Activated CD4-positive, alpha-beta memory T cell treated with anti-CD3 and anti-CD28 coated beads for 36 hours (primary cell): Measurements from ENCODE around the gene IL10RB. TPM values are rescaled to one million over a fixed set of nuclear protein-coding genes. Genes with fewer than 3 reads are reported as not detected.
A peak's percentile ranks its signal among the peaks of the same experiment; 100 is the strongest.

Source experiments
- CTCF ChIA-PET: fragments of 350-600 bp; sonication (Branson Sonifier 250); formaldehyde crosslinking; loops from one replicate; lab custom pipeline; 2021; ENCODE audit warnings: antibody characterized with exemption, inconsistent platforms; lab: Charles Lee
- POLR2A ChIA-PET: fragments of 350-600 bp; sonication (Branson Sonifier 250); formaldehyde crosslinking; loops from one replicate; lab custom pipeline; 2021; ENCODE audit warnings: antibody characterized with exemption; lab: Charles Lee
- DNase-seq: peaks from one replicate; pipeline ENCODE4 v3.0.0-alpha.2; 2020
- H3K27ac Mint-ChIP-seq: one replicate; pipeline ENCODE4 v1.8.0; 2021; ENCODE audit warnings: mixed read lengths
- H3K27me3 Mint-ChIP-seq: one replicate; pipeline ENCODE4 v1.8.0; 2021; ENCODE audit warnings: mixed read lengths
- H3K36me3 Mint-ChIP-seq: one replicate; pipeline ENCODE4 v1.8.0; 2021; ENCODE audit warnings: mixed read lengths
- H3K4me1 Mint-ChIP-seq: one replicate; pipeline ENCODE4 v1.8.0; 2021; ENCODE audit warnings: low read depth, mixed read lengths
- H3K4me3 Mint-ChIP-seq: one replicate; pipeline ENCODE4 v1.8.0; 2021; ENCODE audit warnings: mild to moderate bottlenecking, mixed read lengths
- H3K9me3 Mint-ChIP-seq: one replicate; pipeline ENCODE4 v1.8.0; 2021; ENCODE audit warnings: mixed read lengths
- intact Hi-C: fragments of 100-400 bp; cut with micrococcal nuclease; formaldehyde crosslinking; loops from one replicate; pipeline ENCODE4 v1.15.1; 2023
- total RNA-seq, 2 experiments: library from RNA; stranded (reverse); gene quantifications; one replicate each; pipeline ENCODE4 v1.2.3, GENCODE V29; 2021

The IL10RB gene
- total RNA-seq, 2 experiments from 2014 or later = 31.3 to 32.5 TPM

- Mint-ChIP-seq H3K4me1 (peaks cover 13% of the 10 kb centered on the region), H3K27me3 (no peaks in the 10 kb centered on the region), H3K9me3 (no peaks in the 10 kb centered on the region), H3K36me3 (peaks cover 34% of the 10 kb centered on the region), H3K4me3 (no peak overlapping the region), H3K27ac (no peak overlapping the region)
- ChIA-PET CTCF (no interaction called here), POLR2A (no interaction called here)
- intact Hi-C loops = no loop called here
- no peak for DNase-seq
Observed at GRCh38 chr21:33289199-33289819, 23.1 kb downstream of the IL10RB start.

- ChIA-PET POLR2A (no interaction called here), CTCF (no interaction called here)
- Mint-ChIP-seq H3K4me1 (peaks cover 13% of the 10 kb centered on the region), H3K36me3 (peaks cover 32% of the 10 kb centered on the region), H3K27ac (no peak overlapping the region), H3K9me3 (no peaks in the 10 kb centered on the region), H3K27me3 (no peaks in the 10 kb centered on the region), H3K4me3 (no peak overlapping the region)
- no peak for DNase-seq
- intact Hi-C loops = no loop called here
Observed at GRCh38 chr21:33290441-33290840, 24.3 kb downstream of the IL10RB start.

- ChIA-PET POLR2A (no interaction called here), CTCF (no interaction called here)
- peaks cover 30% of the 10 kb centered on the region for H3K36me3 Mint-ChIP-seq
- H3K27ac Mint-ChIP-seq = no peak overlapping the region
- no peak for DNase-seq
- intact Hi-C loops = no loop called here
- H3K9me3 Mint-ChIP-seq = no peaks in the 10 kb centered on the region
- no peak overlapping the region for H3K4me3 Mint-ChIP-seq
- H3K27me3 Mint-ChIP-seq = no peaks in the 10 kb centered on the region
- H3K4me1 Mint-ChIP-seq = peaks cover 13% of the 10 kb centered on the region
Observed at GRCh38 chr21:33291686-33292085, 25.5 kb downstream of the IL10RB start.

- peaks cover 30% of the 10 kb centered on the region for H3K36me3 Mint-ChIP-seq
- POLR2A ChIA-PET = no interaction called here
- intact Hi-C loops = no loop called here
Observed at GRCh38 chr21:33292724-33293123, 26.6 kb downstream of the IL10RB start.

GRCh38 chr21:33293136-33293535 is 27.0 kb downstream of the IL10RB start:
- Mint-ChIP-seq H3K36me3 (peaks cover 28% of the 10 kb centered on the region), H3K9me3 (no peaks in the 10 kb centered on the region), H3K4me3 (no peak overlapping the region), H3K4me1 (peaks cover 19% of the 10 kb centered on the region), H3K27me3 (no peaks in the 10 kb centered on the region), H3K27ac (no peak overlapping the region)
- ChIA-PET CTCF (interaction anchor here (0.5 kb wide), 1 partner anchor 70 kb away, joined by 3 read pairs; no protein-coding TSS in a partner anchor), POLR2A (no interaction called here)
- DNase-seq = no peak
- intact Hi-C loops = no loop called here

More at GRCh38 chr21:33292724-33293123, 26.6 kb downstream of the IL10RB start:
- H3K4me3 Mint-ChIP-seq = no peak overlapping the region
- CTCF ChIA-PET = no interaction called here
- peaks cover 15% of the 10 kb centered on the region for H3K4me1 Mint-ChIP-seq
- DNase-seq = no peak
- H3K27ac Mint-ChIP-seq = no peak overlapping the region
- H3K27me3 Mint-ChIP-seq = no peaks in the 10 kb centered on the region
- H3K9me3 Mint-ChIP-seq = no peaks in the 10 kb centered on the region

GRCh38 chr21:33293811-33294216 is 27.6 kb downstream of the IL10RB start:
- Mint-ChIP-seq H3K4me1 (peaks cover 24% of the 10 kb centered on the region), H3K4me3 (no peak overlapping the region), H3K27ac (no peak overlapping the region), H3K27me3 (no peaks in the 10 kb centered on the region), H3K36me3 (peaks cover 23% of the 10 kb centered on the region), H3K9me3 (no peaks in the 10 kb centered on the region)
- CTCF ChIA-PET = interaction anchor here (0.6 to 1.1 kb wide), 2 partner anchors 67 to 115 kb away, joined by 3 read pairs; no protein-coding TSS in a partner anchor
- POLR2A ChIA-PET = no interaction called here
- intact Hi-C loops = no loop called here
- no peak for DNase-seq

GRCh38 chr21:33296156-33296555 is 30.0 kb downstream of the IL10RB start:
- ChIA-PET CTCF (interaction anchor here (1.1 kb wide), 1 partner anchor 66 kb away, joined by 3 read pairs; no protein-coding TSS in a partner anchor), POLR2A (no interaction called here)
- H3K27ac Mint-ChIP-seq = no peak overlapping the region
- no peak for DNase-seq
- no peaks in the 10 kb centered on the region for H3K27me3 Mint-ChIP-seq
- no peaks in the 10 kb centered on the region for H3K9me3 Mint-ChIP-seq
- peaks cover 43% of the 10 kb centered on the region for H3K4me1 Mint-ChIP-seq
- H3K4me3 Mint-ChIP-seq = no peak overlapping the region
- H3K36me3 Mint-ChIP-seq = peaks cover 23% of the 10 kb centered on the region
- intact Hi-C loops = no loop called here

GRCh38 chr21:33299181-33299752 is 33.1 kb downstream of the IL10RB start:
- Mint-ChIP-seq H3K27me3 (no peaks in the 10 kb centered on the region), H3K4me3 (no peak overlapping the region), H3K9me3 (no peaks in the 10 kb centered on the region), H3K4me1 (peaks cover 43% of the 10 kb centered on the region), H3K36me3 (peaks cover 9% of the 10 kb centered on the region), H3K27ac (peak overlapping the region; percentile 61)
- CTCF ChIA-PET = interaction anchor here (0.6 to 1.8 kb wide), 5 partner anchors 9 to 183 kb away, joined by 3 to 5 read pairs (median 3); partner anchors contain the start of gene IFNAR1
- DNase-seq = peak; percentile 65
- intact Hi-C loops = no loop called here
- POLR2A ChIA-PET = interaction anchor here (1.5 kb wide), 1 partner anchor 26 kb away, joined by 3 read pairs; the partner anchor contains the start of gene IFNAR1

- intact Hi-C loops = no loop called here
- peak overlapping the region; percentile 26 for H3K27ac Mint-ChIP-seq
- no peak overlapping the region for H3K4me3 Mint-ChIP-seq
- ChIA-PET CTCF (interaction anchor here (0.5 to 1.8 kb wide), 5 partner anchors 24 to 104 kb away, joined by 3 to 5 read pairs (median 3); partner anchors contain the start of gene IFNAR1), POLR2A (no interaction called here)
- H3K36me3 Mint-ChIP-seq = peaks cover 3% of the 10 kb centered on the region
- no peak for DNase-seq
- no peaks in the 10 kb centered on the region for H3K9me3 Mint-ChIP-seq
- peaks cover 50% of the 10 kb centered on the region for H3K4me1 Mint-ChIP-seq
- no peaks in the 10 kb centered on the region for H3K27me3 Mint-ChIP-seq
Observed at GRCh38 chr21:33300701-33301631, 34.8 kb downstream of the IL10RB start.

GRCh38 chr21:33301632-33302002 is 35.5 kb downstream of the IL10RB start:
- H3K4me3 Mint-ChIP-seq = no peak overlapping the region
- no peaks in the 10 kb centered on the region for H3K27me3 Mint-ChIP-seq
- CTCF ChIA-PET = interaction anchor here (0.5 kb wide), 1 partner anchor 28 kb away, joined by 3 read pairs; no protein-coding TSS in a partner anchor
- intact Hi-C loops = no loop called here
- no peak for DNase-seq
- H3K9me3 Mint-ChIP-seq = no peaks in the 10 kb centered on the region
- peaks cover 50% of the 10 kb centered on the region for H3K4me1 Mint-ChIP-seq
- H3K27ac Mint-ChIP-seq = no peak overlapping the region
- POLR2A ChIA-PET = no interaction called here
- no peaks in the 10 kb centered on the region for H3K36me3 Mint-ChIP-seq

GRCh38 chr21:33302055-33302454 is 35.9 kb downstream of the IL10RB start:
- ChIA-PET CTCF (no interaction called here), POLR2A (no interaction called here)
- H3K4me1 Mint-ChIP-seq = peaks cover 50% of the 10 kb centered on the region
- DNase-seq = no peak
- H3K36me3 Mint-ChIP-seq = no peaks in the 10 kb centered on the region
- H3K9me3 Mint-ChIP-seq = no peaks in the 10 kb centered on the region
- no peak overlapping the region for H3K4me3 Mint-ChIP-seq
- no peak overlapping the region for H3K27ac Mint-ChIP-seq
- intact Hi-C loops = no loop called here
- H3K27me3 Mint-ChIP-seq = no peaks in the 10 kb centered on the region

- Mint-ChIP-seq H3K36me3 (no peaks in the 10 kb centered on the region), H3K27ac (no peak overlapping the region), H3K27me3 (no peaks in the 10 kb centered on the region), H3K9me3 (no peaks in the 10 kb centered on the region), H3K4me1 (peaks cover 47% of the 10 kb centered on the region), H3K4me3 (no peak overlapping the region)
- no peak for DNase-seq
- CTCF ChIA-PET = no interaction called here
- POLR2A ChIA-PET = no interaction called here
- intact Hi-C loops = no loop called here
Observed at GRCh38 chr21:33302796-33303195, 36.6 kb downstream of the IL10RB start.
